GM19099 (cell line): ENCODE results near the gene PKNOX2.

Source experiments
- POLR2A ChIP-seq: IDR thresholded peaks from 3 replicates; pipeline ENCODE4 v1.6.1; 2011; ENCODE audit warnings: low read depth; ENCODE audit not compliant: insufficient read length; ENCODE audit errors: extremely low read depth

PKNOX2 gene

GRCh38 chr11:125441648-125442410 lies 277.3 kb downstream of the PKNOX2 start:
- no peak for TF ChIP-seq POLR2A

- TF ChIP-seq POLR2A = no peak
These were observed 278.4 kb downstream of the PKNOX2 start for GRCh38 chr11:125442946-125443345.

GRCh38 chr11:125443767-125444311 lies 279.3 kb downstream of the PKNOX2 start:
- no peak for TF ChIP-seq POLR2A

- TF ChIP-seq POLR2A = no peak
These were observed 281.2 kb downstream of the PKNOX2 start for GRCh38 chr11:125445731-125446130.

- TF ChIP-seq POLR2A = no peak
These were observed 281.7 kb downstream of the PKNOX2 start for GRCh38 chr11:125446279-125446678.

- no peak for TF ChIP-seq POLR2A
These were observed 283.2 kb downstream of the PKNOX2 start for GRCh38 chr11:125447721-125448120.

- no peak for TF ChIP-seq POLR2A
These were observed 283.6 kb downstream of the PKNOX2 start for GRCh38 chr11:125448136-125448535.

- TF ChIP-seq POLR2A = no peak
These were observed 285.0 kb downstream of the PKNOX2 start for GRCh38 chr11:125449565-125449964.

GRCh38 chr11:125451400-125452124 lies 287.0 kb downstream of the PKNOX2 start:
- no peak for TF ChIP-seq POLR2A

GRCh38 chr11:125452125-125452470 lies 287.5 kb downstream of the PKNOX2 start:
- TF ChIP-seq POLR2A = no peak

GRCh38 chr11:125454047-125454446 lies 289.5 kb downstream of the PKNOX2 start:
- TF ChIP-seq POLR2A = no peak

- TF ChIP-seq POLR2A = no peak
These were observed 291.3 kb downstream of the PKNOX2 start for GRCh38 chr11:125455851-125456250.

- no peak for TF ChIP-seq POLR2A
These were observed 293.3 kb downstream of the PKNOX2 start for GRCh38 chr11:125457814-125458343.

GRCh38 chr11:125460275-125460674 lies 295.7 kb downstream of the PKNOX2 start:
- TF ChIP-seq POLR2A = no peak

GRCh38 chr11:125463590-125464269 lies 299.2 kb downstream of the PKNOX2 start:
- TF ChIP-seq POLR2A = no peak
